OCI-LY7 (cell line): ENCODE data around the gene TRAF2. TPM values are rescaled to one million over a fixed set of nuclear protein-coding genes. Genes with fewer than 3 reads are reported as not detected.

ENCODE experiments used
- BruUV-seq: library from RNA; stranded (reverse); fragments of 400-500 nt; replicated peaks from 2 replicates; lab custom pipeline; 2021; lab: Mats Ljungman, UMichigan
- CTCF ChIA-PET: fragments of 300-600 bp; sonication (Branson Sonifier 250); formaldehyde crosslinking; loops from one replicate; lab custom pipeline; 2022; ENCODE audit warnings: antibody characterized with exemption; ENCODE audit not compliant: unreplicated experiment; lab: Charles Lee
- POLR2A ChIA-PET: fragments of 300-600 bp; sonication (Branson Sonifier 250); formaldehyde crosslinking; loops from one replicate; lab custom pipeline; 2022; ENCODE audit warnings: antibody characterized with exemption; lab: Charles Lee
- DNase-seq: peaks from one replicate; pipeline ENCODE4 v3.0.0-alpha.2; 2015; ENCODE audit warnings: low spot score
- H2AFZ ChIP-seq: fragments of 200-600 bp; sonication (generic), shearing (Covaris generic); 2 replicates; pipeline ENCODE4 v1.6.1; 2014; ENCODE audit warnings: mild to moderate bottlenecking, antibody characterized with exemption, low read length, moderate library complexity
- H3K27ac ChIP-seq: fragments of 200-600 bp; sonication (generic); 2 replicates; pipeline ENCODE4 v1.5.1; 2014; ENCODE audit warnings: mixed run types, low read depth, mild to moderate bottlenecking, moderate library complexity, low read length, inconsistent platforms; ENCODE audit not compliant: poor library complexity, severe bottlenecking
- H3K36me3 ChIP-seq: fragments of 200-600 bp; sonication (generic); 2 replicates; pipeline ENCODE4 v1.6.1; 2014; ENCODE audit warnings: mild to moderate bottlenecking, antibody characterized with exemption, low read length, moderate library complexity, mixed read lengths; ENCODE audit not compliant: insufficient read depth
- H3K4me1 ChIP-seq: fragments of 200-600 bp; sonication (generic); 2 replicates; pipeline ENCODE4 v1.5.1; 2014; ENCODE audit warnings: mild to moderate bottlenecking, low read length; ENCODE audit not compliant: insufficient read depth, poor library complexity, severe bottlenecking
- H3K4me2 ChIP-seq: fragments of 200-600 bp; sonication (generic); 2 replicates; pipeline ENCODE4 v1.6.1; 2014; ENCODE audit warnings: mild to moderate bottlenecking, low read length
- H3K4me3 ChIP-seq: fragments of 200-600 bp; sonication (generic); 2 replicates; pipeline ENCODE4 v1.5.1; 2014; ENCODE audit warnings: mild to moderate bottlenecking, low read depth, low read length; ENCODE audit not compliant: poor library complexity, severe bottlenecking
- H3K79me2 ChIP-seq: fragments of 200-600 bp; sonication (generic); 2 replicates; pipeline ENCODE4 v1.6.1; 2016; ENCODE audit warnings: low read depth, mild to moderate bottlenecking, low read length, moderate library complexity, mixed read lengths; ENCODE audit not compliant: insufficient read depth
- H3K9me2 ChIP-seq: fragments of 200-600 bp; sonication (generic); 2 replicates; pipeline ENCODE4 v1.6.1; 2016; ENCODE audit warnings: mild to moderate bottlenecking, low read length, mixed read lengths; ENCODE audit not compliant: insufficient read depth
- H3K9me3 ChIP-seq: fragments of 200-600 bp; sonication (generic); 2 replicates; pipeline ENCODE4 v1.6.1; 2014; ENCODE audit warnings: mild to moderate bottlenecking, mixed run types, low read length, mixed read lengths
- H4K20me1 ChIP-seq: fragments of 200-600 bp; sonication (generic); 2 replicates; pipeline ENCODE4 v1.6.1; 2014; ENCODE audit warnings: mild to moderate bottlenecking, antibody characterized with exemption, low read length, moderate library complexity, mixed read lengths; ENCODE audit not compliant: insufficient read depth
- CTCF ChIP-seq: fragments of 200-600 bp; sonication (generic); conservative IDR thresholded peaks from 2 replicates; pipeline ENCODE4 v1.5.1; 2014; ENCODE audit warnings: mild to moderate bottlenecking, antibody characterized with exemption, low read length, moderate library complexity, mixed read lengths
- EZH2phosphoT487 ChIP-seq: fragments of 200-600 bp; sonication (generic); IDR thresholded peaks from 2 replicates; pipeline ENCODE4 v1.6.1; 2018; ENCODE audit warnings: low read depth, borderline replicate concordance, mild to moderate bottlenecking, mixed run types, antibody characterized with exemption, low read length, moderate library complexity, mixed read lengths
- intact Hi-C: fragments of 100-400 bp; cut with micrococcal nuclease; formaldehyde crosslinking; loops from one replicate; pipeline ENCODE4 v1.10.0; 2022; ENCODE audit not compliant: unreplicated experiment
- total RNA-seq, 2 experiments: library from RNA; depleted of rRNA in 1 of 2; stranded (reverse); fragments of >200 nt in 1 of 2; shearing (Covaris generic) in 1 of 2; gene quantifications; 2 replicates each; pipeline ENCODE4 v1.2.3, GENCODE V29; 2014 to 2022

Gene TRAF2
- total RNA-seq, 2 experiments from 2014 or later = 31.4 to 40.5 TPM

GRCh38 chr9:136854113-136854841, 32.0 kb upstream of the TRAF2 start:
- Histone ChIP-seq H3K4me3 (no peak overlapping the region), H3K36me3 (no peaks in the 10 kb centered on the region), H4K20me1 (no peaks in the 10 kb centered on the region), H3K9me3 (no peaks in the 10 kb centered on the region), H3K79me2 (no peaks in the 10 kb centered on the region), H3K9me2 (no peaks in the 10 kb centered on the region), H2AFZ (no peak overlapping the region), H3K27ac (no peak overlapping the region), H3K4me2 (no peak overlapping the region), H3K4me1 (peaks cover 6% of the 10 kb centered on the region)
- TF ChIP-seq EZH2phosphoT487 (no peak), CTCF (no peak)
- ChIA-PET CTCF (no interaction called here), POLR2A (no interaction called here)
- no peak for DNase-seq
- intact Hi-C loops = no loop called here
- no TSS peak for BruUV-seq

- Histone ChIP-seq H3K9me3 (no peaks in the 10 kb centered on the region), H3K27ac (no peak overlapping the region), H3K4me3 (no peak overlapping the region), H3K36me3 (no peaks in the 10 kb centered on the region), H3K79me2 (no peaks in the 10 kb centered on the region), H3K9me2 (no peaks in the 10 kb centered on the region), H3K4me1 (peaks cover 2% of the 10 kb centered on the region), H4K20me1 (no peaks in the 10 kb centered on the region), H2AFZ (no peak overlapping the region), H3K4me2 (no peak overlapping the region)
- ChIA-PET POLR2A (no interaction called here), CTCF (no interaction called here)
- no peak for TF ChIP-seq CTCF
- TF ChIP-seq EZH2phosphoT487 = no peak
- intact Hi-C loops = no loop called here
- BruUV-seq = no TSS peak
- DNase-seq = no peak
These were observed 31.4 kb upstream of the TRAF2 start for GRCh38 chr9:136854842-136855460.

- H3K36me3 ChIP-seq = no peaks in the 10 kb centered on the region
- H3K79me2 ChIP-seq = no peaks in the 10 kb centered on the region
- ChIA-PET POLR2A (no interaction called here), CTCF (no interaction called here)
- no peak for TF ChIP-seq CTCF
- no peak for TF ChIP-seq EZH2phosphoT487
- H3K4me1 ChIP-seq = no peaks in the 10 kb centered on the region
- no peaks in the 10 kb centered on the region for H3K9me3 ChIP-seq
- intact Hi-C loops = no loop called here
- H3K9me2 ChIP-seq = no peaks in the 10 kb centered on the region
- H3K27ac ChIP-seq = no peak overlapping the region
- no peak overlapping the region for H2AFZ ChIP-seq
- BruUV-seq = no TSS peak
- DNase-seq = no peak
- H4K20me1 ChIP-seq = no peaks in the 10 kb centered on the region
- no peak overlapping the region for H3K4me3 ChIP-seq
- no peak overlapping the region for H3K4me2 ChIP-seq
These were observed 30.7 kb upstream of the TRAF2 start for GRCh38 chr9:136855461-136856078.
